HG03139 (cell line): ENCODE results near the gene HIPK4.
"Not testable (repeated sequence)": the region's sequence is repeated elsewhere in the genome, so short reads cannot be mapped to it uniquely, and the experiment has no call there.

Experiments
- ATAC-seq: cut with Tn5 transposase; IDR thresholded peaks from one replicate; pipeline ENCODE4 v1.9.1; 2021; ENCODE audit not compliant: unreplicated experiment

The HIPK4 gene

DNA sequence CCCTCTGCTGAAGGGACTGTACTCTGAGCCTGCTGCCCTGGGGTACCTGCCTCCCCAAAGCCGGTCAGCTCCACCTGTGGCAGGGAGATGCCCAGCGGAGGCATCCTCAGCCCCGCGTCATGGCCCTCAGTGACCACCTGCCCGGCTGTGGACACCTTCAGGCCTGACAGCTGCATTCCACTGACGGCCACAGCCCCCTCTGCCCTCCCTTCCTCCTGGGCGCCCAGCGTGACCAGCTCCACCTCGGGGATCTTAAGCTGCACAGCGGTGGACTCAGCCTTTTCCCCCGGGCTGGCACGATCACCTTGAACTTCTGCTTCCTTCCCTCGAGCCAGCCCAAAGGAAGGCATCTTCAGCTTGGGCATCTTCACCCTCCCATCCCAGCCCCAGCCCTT lies 4.8 kb upstream of the HIPK4 start:
- no peak for ATAC-seq

GRCh38 chr19:40393894-40394815 lies 4.2 kb upstream of the HIPK4 start:
- ATAC-seq, result no peak

GRCh38 chr19:40392894-40393517 lies 3.0 kb upstream of the HIPK4 start:
- no peak for ATAC-seq

DNA sequence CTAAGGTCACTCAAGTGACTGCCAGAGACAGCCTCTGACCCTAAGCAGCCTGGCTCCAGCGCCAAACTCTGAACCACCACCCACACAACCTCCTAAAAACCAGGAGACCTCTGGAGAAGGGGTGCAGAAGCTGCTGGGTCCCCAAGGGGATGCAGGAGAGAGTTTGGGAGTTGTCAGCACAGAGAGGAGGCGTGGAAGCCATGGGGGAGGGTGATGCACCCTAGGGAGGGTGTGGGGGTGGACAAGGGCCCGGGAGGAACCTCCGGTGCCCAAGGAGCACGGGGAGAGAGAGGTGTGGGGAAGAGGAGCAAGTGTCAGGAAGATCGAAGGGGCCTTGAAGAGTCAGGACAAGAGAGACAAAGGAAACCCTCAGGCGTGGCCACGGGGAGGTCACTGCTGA lies 2.1 kb upstream of the HIPK4 start:
- no peak for ATAC-seq

DNA sequence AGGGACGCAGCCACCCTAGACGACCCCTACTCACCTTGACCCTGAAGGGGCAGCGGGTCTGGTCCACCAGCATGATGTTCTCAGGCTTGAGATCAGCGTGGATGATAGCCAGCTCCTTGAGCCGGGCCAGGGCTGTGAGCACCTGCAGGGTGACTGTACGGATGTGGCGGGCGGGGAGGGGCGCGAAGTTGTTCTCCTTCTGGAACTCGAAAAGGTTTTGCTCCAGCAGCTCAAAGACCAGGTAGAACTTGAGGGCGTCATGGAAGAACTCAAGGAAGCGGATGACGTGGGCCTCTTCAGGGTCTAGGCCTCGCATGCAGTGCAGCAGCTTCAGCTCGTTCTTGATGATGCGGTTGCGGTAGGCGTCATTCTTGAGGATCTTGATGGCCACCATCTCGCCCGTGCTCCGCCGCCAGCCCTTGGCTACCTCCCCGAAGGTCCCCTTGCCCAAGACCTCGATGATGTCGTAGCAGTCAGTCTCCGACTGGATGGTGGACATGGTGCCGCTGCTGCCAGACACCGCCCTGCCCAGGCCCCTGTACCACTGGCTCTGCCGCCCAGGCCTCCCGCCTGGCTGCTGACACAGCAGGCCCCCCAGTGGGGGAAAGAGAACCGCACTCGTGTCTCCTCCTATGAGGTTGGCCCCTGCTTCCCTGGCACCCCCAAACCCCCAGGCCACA lies 437 bp downstream of the HIPK4 start:
- ATAC-seq, result no peak

DNA sequence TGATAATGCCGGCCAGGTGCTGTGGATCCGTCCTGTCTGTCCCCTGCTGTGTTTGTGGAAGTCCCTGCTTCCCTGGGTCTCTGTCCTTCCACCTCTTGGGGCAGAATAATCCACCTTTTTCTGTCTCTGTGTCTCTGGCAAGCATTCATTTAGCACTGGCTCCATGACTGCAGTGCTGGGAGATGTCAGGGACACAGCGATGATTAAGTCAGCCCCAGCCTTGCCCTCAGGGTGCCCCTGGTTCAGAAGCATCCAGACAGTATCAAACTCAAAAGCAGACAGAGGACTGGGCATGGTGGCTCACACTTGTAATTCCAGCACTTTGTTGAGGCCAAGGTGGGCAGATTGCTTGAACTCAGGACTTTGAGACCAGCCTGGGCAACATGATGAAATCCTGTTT lies 1.5 kb downstream of the HIPK4 start:
- no peak for ATAC-seq

DNA sequence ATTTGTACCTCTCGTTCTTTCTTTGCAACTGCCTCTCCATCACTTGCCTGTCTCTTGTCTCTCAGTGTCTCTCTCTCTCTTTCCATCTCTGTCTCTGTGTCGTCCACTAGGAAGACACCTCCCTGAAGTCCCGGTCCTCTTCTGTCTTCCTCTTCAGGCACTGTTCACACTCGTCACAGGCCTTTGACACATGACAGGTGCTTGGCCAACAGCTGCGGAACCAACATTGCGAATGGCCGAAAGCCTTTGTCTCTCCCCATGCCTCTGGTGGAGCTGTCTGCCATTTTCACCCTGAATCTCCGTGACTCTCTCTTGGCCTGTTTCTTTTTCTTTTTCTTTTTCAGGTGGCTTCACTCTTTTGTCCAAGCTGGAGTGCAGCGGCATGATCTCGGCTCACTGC lies 2.8 kb downstream of the HIPK4 start:
- ATAC-seq, result no peak

DNA sequence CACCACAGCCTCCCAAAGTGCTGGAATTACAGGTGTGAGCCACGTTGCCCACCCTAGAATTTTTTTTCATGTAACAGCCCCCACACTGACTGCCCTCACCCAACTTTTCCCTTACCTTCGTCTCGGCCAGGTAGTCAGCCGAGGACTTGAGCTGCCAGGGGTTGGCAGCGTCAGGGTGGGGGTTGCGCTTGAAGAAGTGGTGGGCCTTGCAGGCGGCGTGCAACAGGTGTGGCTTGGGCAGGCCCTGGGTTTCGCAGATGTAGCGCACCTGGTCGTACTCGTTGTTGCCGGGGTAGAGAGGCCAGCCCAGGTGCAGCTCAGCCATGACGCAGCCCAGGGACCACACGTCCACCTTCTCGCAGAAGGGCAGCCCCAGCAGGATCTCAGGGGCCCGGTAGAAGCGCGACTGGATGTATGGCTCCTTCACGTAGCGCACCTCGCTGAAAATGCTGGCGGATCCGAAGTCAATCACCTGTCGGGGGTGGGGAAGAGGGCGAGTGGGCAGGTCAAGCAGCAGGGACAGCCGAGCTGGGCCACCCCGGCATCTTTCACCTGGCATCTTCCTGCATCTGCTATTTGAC lies 6.2 kb downstream of the HIPK4 start:
- no peak for ATAC-seq

DNA sequence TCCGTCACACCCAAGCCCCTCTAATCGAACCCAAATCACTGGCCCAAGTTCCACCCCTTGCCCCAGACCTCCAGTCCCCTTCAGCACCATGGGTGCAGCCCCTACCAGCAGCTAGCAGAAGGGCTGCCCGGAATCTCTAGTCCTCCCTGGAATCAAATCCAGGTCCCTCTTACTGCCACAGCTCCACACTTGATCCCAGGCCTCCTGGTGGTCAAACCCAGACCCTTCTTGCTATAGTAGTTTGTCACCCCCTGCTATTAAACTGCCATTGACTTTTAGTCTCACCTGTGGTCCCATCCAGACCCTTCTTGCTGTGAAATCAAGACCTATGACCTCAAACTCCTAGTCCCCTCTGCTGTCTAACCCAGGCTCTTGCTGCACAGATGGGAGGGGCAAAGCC lies 8.7 kb downstream of the HIPK4 start:
- no peak for ATAC-seq

- ATAC-seq, result no peak
These were observed 9.6 kb downstream of the HIPK4 start for GRCh38 chr19:40380199-40381037.

DNA sequence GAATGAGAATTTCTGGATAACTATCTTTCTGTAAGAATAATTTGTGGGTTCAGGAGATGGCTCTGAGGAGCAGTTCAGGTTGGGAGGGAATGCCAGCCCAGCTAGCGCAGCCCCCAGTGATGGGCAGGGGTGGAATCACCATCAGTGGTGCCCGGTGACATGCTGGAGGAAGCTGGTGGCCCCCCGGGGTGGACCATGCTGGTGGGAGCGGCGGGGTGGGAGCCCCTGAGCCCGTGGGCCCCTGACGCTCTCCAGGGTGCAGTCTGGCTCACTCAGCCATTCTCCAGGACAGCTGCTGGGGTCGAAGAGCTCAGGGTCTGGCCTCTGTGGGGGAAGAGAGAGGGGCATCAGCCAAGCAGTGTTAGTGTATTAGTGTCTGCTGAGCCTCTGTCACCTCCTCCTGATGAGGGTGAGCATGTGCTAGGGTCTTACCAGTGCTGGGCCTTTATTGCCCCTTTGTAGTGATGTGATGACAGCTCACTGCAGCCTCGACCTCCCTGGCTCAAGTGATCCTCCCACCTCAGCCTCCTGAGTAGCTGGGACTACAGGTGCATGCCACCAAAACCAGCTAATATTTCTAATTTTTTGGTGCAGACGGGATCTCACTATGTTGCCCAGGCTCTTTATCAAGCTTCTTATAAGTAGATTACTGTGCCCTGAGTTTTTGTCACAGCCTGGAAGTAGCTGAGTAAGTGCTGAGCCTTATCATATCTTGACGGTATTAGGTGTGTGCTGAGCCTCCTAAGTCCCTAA lies 10.4 kb downstream of the HIPK4 start:
- ATAC-seq, result no peak

DNA sequence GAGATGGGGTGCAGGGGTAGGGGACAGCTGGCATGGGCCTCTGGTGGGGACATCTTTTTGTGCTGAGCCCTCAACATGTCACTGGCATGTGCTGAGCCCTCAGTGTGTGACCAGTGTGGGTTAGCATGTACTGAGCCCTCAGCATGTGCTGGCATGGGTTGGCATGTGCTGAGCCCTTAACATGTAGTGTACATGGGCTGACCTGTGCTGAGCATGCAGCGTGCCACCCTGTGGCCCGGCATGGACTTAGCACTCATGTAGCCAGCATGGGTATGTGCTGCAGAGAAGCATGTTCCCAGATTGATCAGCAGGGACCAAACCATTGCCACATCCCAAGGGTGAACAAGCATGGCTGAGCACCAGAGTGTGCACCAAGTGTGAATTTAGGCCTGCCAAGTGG lies 11.5 kb downstream of the HIPK4 start:
- no peak for ATAC-seq

GRCh38 chr19:40377876-40378385 lies 12.1 kb downstream of the HIPK4 start:
- ATAC-seq, result no peak

GRCh38 chr19:40376286-40376862 lies 13.6 kb downstream of the HIPK4 start:
- no peak for ATAC-seq

DNA sequence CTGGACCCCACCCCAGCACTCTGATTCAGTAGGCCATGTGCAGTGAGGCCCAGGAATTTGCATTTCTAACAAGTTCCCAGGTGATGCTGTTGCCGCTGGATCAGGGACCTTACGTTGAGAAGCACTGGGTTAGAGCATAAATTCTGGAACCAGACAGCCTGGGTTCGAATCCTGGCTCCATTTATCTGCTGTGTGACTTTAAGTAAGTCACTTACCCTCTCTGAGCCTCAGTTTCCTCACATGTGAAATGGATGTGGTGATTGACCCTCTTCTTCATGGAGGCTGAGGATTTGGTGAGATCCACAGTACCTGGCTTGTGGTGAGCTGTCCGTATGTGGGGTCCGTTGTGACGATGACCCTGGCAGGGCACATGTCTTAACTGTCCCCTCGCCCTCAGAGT lies 15.9 kb downstream of the HIPK4 start:
- ATAC-seq, result no peak

DNA sequence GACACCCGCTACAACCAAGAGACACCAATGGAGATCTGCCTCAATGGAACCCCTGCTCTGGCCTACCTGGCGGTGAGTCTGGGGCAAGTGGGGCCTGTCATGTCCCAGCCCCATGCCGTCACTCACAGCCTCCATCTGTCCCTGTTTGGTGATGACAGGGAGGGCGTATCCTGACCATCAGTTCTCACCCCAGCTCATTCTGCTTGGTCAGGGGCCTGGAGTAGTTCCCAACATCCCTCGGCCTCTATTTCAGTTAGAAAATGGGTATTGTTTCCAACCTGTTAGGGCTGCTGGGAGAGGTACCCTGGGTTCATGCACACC lies 18.2 kb downstream of the HIPK4 start:
- ATAC-seq, result no peak

GRCh38 chr19:40370997-40371801 lies 18.8 kb downstream of the HIPK4 start:
- no peak for ATAC-seq

DNA sequence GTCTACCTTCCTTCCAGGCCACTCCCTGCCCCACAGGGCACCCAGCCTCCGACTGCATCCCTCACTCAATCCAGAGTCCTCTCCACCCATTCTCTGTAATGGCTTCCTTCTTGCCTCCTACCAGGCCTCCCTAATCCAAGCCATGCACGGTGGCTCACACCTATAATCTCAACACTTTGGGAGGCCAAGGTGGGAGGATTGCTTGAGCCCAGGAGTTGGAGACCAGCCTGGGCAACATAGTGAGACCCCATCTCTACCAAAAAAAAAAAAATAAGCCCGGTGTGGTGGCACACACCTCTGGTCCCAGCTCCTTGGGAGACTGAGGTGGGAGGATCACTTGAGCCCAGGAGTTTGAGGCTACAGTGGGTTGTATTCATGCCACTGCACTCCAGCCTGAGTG lies 19.7 kb downstream of the HIPK4 start:
- ATAC-seq, result not testable (repeated sequence)

GRCh38 chr19:40369797-40370196 lies 20.2 kb downstream of the HIPK4 start:
- no peak for ATAC-seq
